ENCODE results near the gene HOMER1.

The HOMER1 gene

DNA sequence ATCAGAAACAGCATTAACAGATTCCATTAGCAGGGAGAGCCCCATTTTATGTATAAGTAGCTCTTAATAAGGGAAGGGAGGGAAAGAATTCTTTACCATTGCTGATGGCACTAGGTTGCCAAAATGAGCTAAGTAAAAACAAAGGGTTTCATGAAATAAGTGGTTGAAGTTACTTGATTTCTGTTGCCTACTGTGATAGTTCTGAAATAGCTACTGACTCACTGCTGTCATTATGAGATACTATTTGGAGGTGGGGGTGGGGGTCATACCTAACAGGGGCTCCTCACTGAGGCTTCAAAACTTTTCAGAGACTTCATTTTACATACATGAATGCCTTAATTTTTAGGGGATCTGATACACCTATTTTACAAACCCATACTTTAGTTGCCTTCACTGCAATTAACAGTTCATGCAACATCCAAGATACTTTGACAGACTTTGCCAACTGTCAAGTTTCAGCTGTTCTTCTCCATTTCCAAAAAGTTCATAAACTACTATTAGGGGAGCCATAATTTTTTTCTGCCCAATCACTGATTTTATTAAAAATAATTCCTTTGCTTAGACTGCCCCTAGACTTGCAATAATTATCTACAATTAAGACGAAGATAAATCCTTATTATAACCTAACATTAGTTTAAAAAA lies 4.6 kb downstream of the HOMER1 start:
- Histone ChIP-seq H3K9ac (ENCODE audit: low read length in 5 of 5) (no peak overlapping the region), H3K4me1 (ENCODE audit: control insufficient read depth in 5 of 5, insufficient read depth in 5 of 5, low read length in 5 of 5) (peaks cover 0 to 22% (median 14%) of the 10 kb centered on the region in 5 donors), H3K36me3 (ENCODE audit: control insufficient read depth in 5 of 5, insufficient read depth in 5 of 5, low read length in 5 of 5) (no peaks in the 10 kb centered on the region), H3K27me3 (ENCODE audit: control insufficient read depth in 5 of 5, insufficient read depth in 4 of 5, low read length in 5 of 5) (peaks cover 0 to 15% (median 5%) of the 10 kb centered on the region in 5 donors), H3K9me3 (ENCODE audit: control insufficient read depth in 5 of 5, low read length in 5 of 5) (no peaks in the 10 kb centered on the region), H3K4me3 (ENCODE audit: low read depth in 1 of 5, low read length in 5 of 5) (no peak overlapping the region), H3K27ac (ENCODE audit: low read depth, low read length) (no peak overlapping the region)

GRCh38 chr5:79508794-79509193 lies 5.1 kb downstream of the HOMER1 start:
- Histone ChIP-seq H3K4me3 (ENCODE audit: low read depth in 1 of 5, low read length in 5 of 5) (no peak overlapping the region), H3K27me3 (ENCODE audit: control insufficient read depth in 5 of 5, insufficient read depth in 4 of 5, low read length in 5 of 5) (peaks cover 0 to 15% (median 5%) of the 10 kb centered on the region in 5 donors), H3K9ac (ENCODE audit: low read length in 5 of 5) (no peak overlapping the region), H3K9me3 (ENCODE audit: control insufficient read depth in 5 of 5, low read length in 5 of 5) (no peaks in the 10 kb centered on the region), H3K27ac (ENCODE audit: low read depth, low read length) (no peak overlapping the region), H3K36me3 (ENCODE audit: control insufficient read depth in 5 of 5, insufficient read depth in 5 of 5, low read length in 5 of 5) (no peaks in the 10 kb centered on the region), H3K4me1 (ENCODE audit: control insufficient read depth in 5 of 5, insufficient read depth in 5 of 5, low read length in 5 of 5) (peaks cover 0 to 21% (median 13%) of the 10 kb centered on the region in 5 donors)

- H3K4me1 ChIP-seq (ENCODE audit: control insufficient read depth in 5 of 5, insufficient read depth in 5 of 5, low read length in 5 of 5): peaks cover 0 to 18% (median 10%) of the 10 kb centered on the region in 5 donors
- no peak overlapping the region for H3K9ac ChIP-seq (ENCODE audit: low read length in 5 of 5)
- H3K27me3 ChIP-seq (ENCODE audit: control insufficient read depth in 5 of 5, insufficient read depth in 4 of 5, low read length in 5 of 5): peaks cover 0 to 15% (median 5%) of the 10 kb centered on the region in 5 donors
- no peak overlapping the region for H3K4me3 ChIP-seq (ENCODE audit: low read depth in 1 of 5, low read length in 5 of 5)
- H3K9me3 ChIP-seq (ENCODE audit: control insufficient read depth in 5 of 5, low read length in 5 of 5): no peaks in the 10 kb centered on the region
- H3K36me3 ChIP-seq (ENCODE audit: control insufficient read depth in 5 of 5, insufficient read depth in 5 of 5, low read length in 5 of 5): no peaks in the 10 kb centered on the region
- no peak overlapping the region for H3K27ac ChIP-seq (ENCODE audit: low read depth, low read length)
Measured at GRCh38 chr5:79508354-79508753, 5.6 kb downstream of the HOMER1 start.

DNA sequence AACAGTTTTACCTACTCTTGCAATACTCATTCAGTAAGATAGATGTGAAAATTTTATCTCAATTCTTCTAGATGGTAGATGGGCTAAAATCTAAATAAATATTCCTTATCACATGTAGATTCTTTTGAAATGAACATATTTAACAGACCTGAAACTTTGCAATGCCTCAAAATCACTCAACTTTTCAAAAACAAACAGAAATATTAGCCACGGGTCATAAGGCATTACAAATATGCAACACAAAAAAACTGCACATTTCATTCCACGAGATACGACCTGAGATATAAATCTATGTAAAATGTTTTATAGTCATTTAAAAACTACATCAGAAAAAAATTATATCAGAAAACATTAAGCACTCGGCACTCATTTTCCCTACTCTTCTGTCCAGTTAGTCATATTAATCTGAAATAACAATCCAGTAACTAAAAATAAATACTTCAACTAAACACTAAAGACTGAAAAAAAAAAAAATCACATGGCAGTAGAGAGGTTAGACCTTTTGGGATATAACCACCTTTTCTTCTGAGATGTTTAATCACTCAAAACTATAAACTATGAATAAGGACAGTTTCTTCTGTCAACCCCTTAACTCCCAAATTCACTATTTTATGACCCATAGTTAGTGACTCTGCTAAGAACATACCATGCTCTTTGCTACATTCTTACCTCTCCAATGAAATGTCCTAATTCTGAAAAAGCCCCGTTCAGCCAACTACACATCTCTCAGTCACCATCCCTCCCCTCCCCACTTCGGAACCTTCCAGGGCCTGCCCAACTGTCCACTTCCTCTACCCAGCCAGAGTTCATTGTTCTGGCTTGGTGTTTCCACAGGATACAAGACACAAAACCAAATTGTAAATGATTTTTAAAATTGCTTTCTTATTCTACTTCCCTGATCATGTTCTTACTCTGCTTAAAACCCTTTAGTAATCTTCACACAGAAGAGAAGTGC lies 6.4 kb downstream of the HOMER1 start:
- Histone ChIP-seq H3K4me1 (ENCODE audit: control insufficient read depth in 5 of 5, insufficient read depth in 5 of 5, low read length in 5 of 5) (peaks cover 0 to 10% (median 2%) of the 10 kb centered on the region in 5 donors), H3K4me3 (ENCODE audit: low read depth in 1 of 5, low read length in 5 of 5) (no peak overlapping the region), H3K9me3 (ENCODE audit: control insufficient read depth in 5 of 5, low read length in 5 of 5) (no peaks in the 10 kb centered on the region), H3K36me3 (ENCODE audit: control insufficient read depth in 5 of 5, insufficient read depth in 5 of 5, low read length in 5 of 5) (no peaks in the 10 kb centered on the region), H3K27ac (ENCODE audit: low read depth, low read length) (no peak overlapping the region), H3K27me3 (ENCODE audit: control insufficient read depth in 5 of 5, insufficient read depth in 4 of 5, low read length in 5 of 5) (peaks cover 0 to 9% (median 5%) of the 10 kb centered on the region in 5 donors), H3K9ac (ENCODE audit: low read length in 5 of 5) (no peak overlapping the region)

- H3K4me3 ChIP-seq (ENCODE audit: low read depth in 1 of 5, low read length in 5 of 5): no peak overlapping the region
Measured at GRCh38 chr5:79505138-79505537, 8.8 kb downstream of the HOMER1 start.

DNA sequence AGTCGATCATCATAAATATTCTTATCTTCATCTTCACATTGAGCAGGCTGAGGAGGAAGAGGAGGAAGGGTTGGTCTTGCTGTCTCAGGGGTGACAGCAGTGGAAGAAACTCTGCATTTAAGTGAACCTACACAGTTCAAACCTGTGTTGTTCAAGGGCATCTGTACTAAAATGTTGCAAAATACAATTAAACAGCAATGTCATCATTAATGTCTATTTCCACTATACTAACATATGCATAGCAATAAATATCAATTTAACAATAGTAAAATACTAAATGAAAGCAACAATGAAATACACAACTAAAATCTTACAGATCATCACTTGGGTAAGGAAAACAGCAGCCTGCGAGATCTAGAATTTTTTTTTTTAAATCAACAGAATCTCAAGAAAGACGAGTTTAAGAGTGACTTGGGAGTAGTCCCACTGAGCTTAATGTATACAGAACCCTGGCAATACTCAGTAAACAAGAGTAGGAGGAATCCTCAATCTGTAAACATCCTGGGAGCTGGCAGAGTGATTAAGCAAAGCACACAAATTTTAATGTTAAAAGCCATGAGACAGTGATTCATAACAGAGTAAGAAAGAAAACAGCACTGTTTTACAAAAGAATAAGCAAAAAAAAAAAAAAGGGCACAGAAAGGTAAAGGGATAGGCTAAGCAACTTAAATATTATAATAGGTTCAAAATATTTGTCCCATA lies 10.0 kb downstream of the HOMER1 start:
- Histone ChIP-seq H3K9ac (ENCODE audit: low read length in 5 of 5) (no peak overlapping the region), H3K9me3 (ENCODE audit: control insufficient read depth in 5 of 5, low read length in 5 of 5) (no peaks in the 10 kb centered on the region), H3K27ac (ENCODE audit: low read depth, low read length) (no peak overlapping the region), H3K4me1 (ENCODE audit: control insufficient read depth in 5 of 5, insufficient read depth in 5 of 5, low read length in 5 of 5) (no peaks in the 10 kb centered on the region), H3K4me3 (ENCODE audit: low read depth in 1 of 5, low read length in 5 of 5) (no peak overlapping the region), H3K27me3 (ENCODE audit: control insufficient read depth in 5 of 5, insufficient read depth in 4 of 5, low read length in 5 of 5) (no peaks in the 10 kb centered on the region), H3K36me3 (ENCODE audit: control insufficient read depth in 5 of 5, insufficient read depth in 5 of 5, low read length in 5 of 5) (no peaks in the 10 kb centered on the region)

More at GRCh38 chr5:79505138-79505537, 8.8 kb downstream of the HOMER1 start:
- Histone ChIP-seq H3K36me3 (ENCODE audit: control insufficient read depth in 5 of 5, insufficient read depth in 5 of 5, low read length in 5 of 5) (no peaks in the 10 kb centered on the region), H3K9me3 (ENCODE audit: control insufficient read depth in 5 of 5, low read length in 5 of 5) (no peaks in the 10 kb centered on the region), H3K9ac (ENCODE audit: low read length in 5 of 5) (no peak overlapping the region), H3K27me3 (ENCODE audit: control insufficient read depth in 5 of 5, insufficient read depth in 4 of 5, low read length in 5 of 5) (peaks cover 0 to under 1% (median 0%) of the 10 kb centered on the region in 5 donors), H3K27ac (ENCODE audit: low read depth, low read length) (no peak overlapping the region), H3K4me1 (ENCODE audit: control insufficient read depth in 5 of 5, insufficient read depth in 5 of 5, low read length in 5 of 5) (no peaks in the 10 kb centered on the region)

- Histone ChIP-seq H3K9me3 (ENCODE audit: control insufficient read depth in 5 of 5, low read length in 5 of 5) (no peaks in the 10 kb centered on the region), H3K4me1 (ENCODE audit: control insufficient read depth in 5 of 5, insufficient read depth in 5 of 5, low read length in 5 of 5) (no peaks in the 10 kb centered on the region), H3K27ac (ENCODE audit: low read depth, low read length) (no peak overlapping the region), H3K9ac (ENCODE audit: low read length in 5 of 5) (no peak overlapping the region), H3K4me3 (ENCODE audit: low read depth in 1 of 5, low read length in 5 of 5) (no peak overlapping the region), H3K36me3 (ENCODE audit: control insufficient read depth in 5 of 5, insufficient read depth in 5 of 5, low read length in 5 of 5) (no peaks in the 10 kb centered on the region), H3K27me3 (ENCODE audit: control insufficient read depth in 5 of 5, insufficient read depth in 4 of 5, low read length in 5 of 5) (no peaks in the 10 kb centered on the region)
Measured at GRCh38 chr5:79499640-79500273, 14.2 kb downstream of the HOMER1 start.

DNA sequence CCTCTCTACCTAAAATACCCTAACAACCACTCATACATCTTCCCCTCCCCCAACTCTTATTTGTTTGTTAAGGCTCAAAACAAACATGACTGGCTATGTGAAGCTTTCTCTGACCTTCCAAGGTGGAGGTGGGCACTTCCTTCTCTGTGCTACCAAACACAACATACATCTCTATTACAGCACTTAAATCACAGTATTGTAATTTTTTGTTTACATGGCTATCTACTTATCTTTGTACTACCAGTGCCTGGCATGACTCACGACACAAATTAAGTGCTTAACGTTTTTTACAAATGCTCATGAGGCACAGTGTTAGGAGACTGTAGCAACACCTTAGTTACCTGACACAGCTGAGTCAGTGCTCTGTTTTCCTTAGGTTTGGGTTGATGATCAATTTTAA lies 18.6 kb downstream of the HOMER1 start:
- Histone ChIP-seq H3K9me3 (ENCODE audit: control insufficient read depth in 5 of 5, low read length in 5 of 5) (no peaks in the 10 kb centered on the region), H3K36me3 (ENCODE audit: control insufficient read depth in 5 of 5, insufficient read depth in 5 of 5, low read length in 5 of 5) (no peaks in the 10 kb centered on the region), H3K4me1 (ENCODE audit: control insufficient read depth in 5 of 5, insufficient read depth in 5 of 5, low read length in 5 of 5) (no peaks in the 10 kb centered on the region), H3K27ac (ENCODE audit: low read depth, low read length) (no peak overlapping the region), H3K27me3 (ENCODE audit: control insufficient read depth in 5 of 5, insufficient read depth in 4 of 5, low read length in 5 of 5) (no peaks in the 10 kb centered on the region), H3K4me3 (ENCODE audit: low read depth in 1 of 5, low read length in 5 of 5) (no peak overlapping the region), H3K9ac (ENCODE audit: low read length in 5 of 5) (no peak overlapping the region)

GRCh38 chr5:79493596-79494345 lies 20.2 kb downstream of the HOMER1 start:
- Histone ChIP-seq H3K27ac (ENCODE audit: low read depth, low read length) (no peak overlapping the region), H3K4me1 (ENCODE audit: control insufficient read depth in 5 of 5, insufficient read depth in 5 of 5, low read length in 5 of 5) (no peaks in the 10 kb centered on the region), H3K4me3 (ENCODE audit: low read depth in 1 of 5, low read length in 5 of 5) (no peak overlapping the region)

More at GRCh38 chr5:79493596-79494345, 20.2 kb downstream of the HOMER1 start:
- Histone ChIP-seq H3K9ac (ENCODE audit: low read length in 5 of 5) (no peak overlapping the region), H3K9me3 (ENCODE audit: control insufficient read depth in 5 of 5, low read length in 5 of 5) (no peaks in the 10 kb centered on the region), H3K36me3 (ENCODE audit: control insufficient read depth in 5 of 5, insufficient read depth in 5 of 5, low read length in 5 of 5) (no peaks in the 10 kb centered on the region), H3K27me3 (ENCODE audit: control insufficient read depth in 5 of 5, insufficient read depth in 4 of 5, low read length in 5 of 5) (no peaks in the 10 kb centered on the region)

Measured in subcutaneous abdominal adipose tissue (tissue), 5 donors.